Stimulated activated effector memory CD8-positive, alpha-beta T cell treated with anti-CD3 and anti-CD28 coated beads, Interleukin-12 subunit alpha, Interleukin-12 subunit beta, amount 100 ng/mL, for 72 hours (primary cell): ENCODE measurements around the gene CSNK1D.

ENCODE experiments used
- ATAC-seq: fragments of 150-1000 bp; cut with Tn5 transposase; 2 replicates; pipeline ENCODE4 v1.10.0; 2021
- DNase-seq, 2 donors: peaks; one replicate each; pipeline ENCODE4 v3.0.0; 2021 to 2022; ENCODE audit warnings: low spot score in 2 of 2
- H3K27ac Mint-ChIP-seq: one replicate; pipeline ENCODE4 v1.8.0; 2022; ENCODE audit warnings: mild to moderate bottlenecking, mixed read lengths
- H3K36me3 Mint-ChIP-seq: one replicate; pipeline ENCODE4 v1.8.0; 2022; ENCODE audit warnings: mild to moderate bottlenecking, mixed read lengths
- H3K4me1 Mint-ChIP-seq: one replicate; pipeline ENCODE4 v1.8.0; 2022; ENCODE audit warnings: mixed read lengths
- H3K4me3 Mint-ChIP-seq: one replicate; pipeline ENCODE4 v1.8.0; 2022; ENCODE audit warnings: mild to moderate bottlenecking, mixed read lengths
- H3K9me3 Mint-ChIP-seq: one replicate; pipeline ENCODE4 v1.8.0; 2022; ENCODE audit warnings: mixed read lengths

CSNK1D gene

GRCh38 chr17:82291582-82292250, 18.2 kb upstream of the CSNK1D start:
- Mint-ChIP-seq H3K4me1 (peaks cover 39% of the 10 kb centered on the region), H3K36me3 (peaks cover 6% of the 10 kb centered on the region), H3K4me3 (peak overlapping the region; percentile 75), H3K27ac (peak overlapping the region; percentile 88), H3K9me3 (no peaks in the 10 kb centered on the region)
- ATAC-seq (no peak), DNase-seq (no peak)

GRCh38 chr17:82287868-82288801, 14.6 kb upstream of the CSNK1D start:
- Mint-ChIP-seq H3K36me3 (peaks cover 10% of the 10 kb centered on the region), H3K4me3 (no peak overlapping the region), H3K9me3 (no peaks in the 10 kb centered on the region), H3K4me1 (peaks cover 25% of the 10 kb centered on the region), H3K27ac (peak overlapping the region; percentile 17)
- DNase-seq (no peak), ATAC-seq (no peak)

GRCh38 chr17:82287013-82287867, 13.7 kb upstream of the CSNK1D start:
- Mint-ChIP-seq H3K4me1 (peaks cover 33% of the 10 kb centered on the region), H3K9me3 (no peaks in the 10 kb centered on the region), H3K27ac (peak overlapping the region; percentile 17), H3K4me3 (no peak overlapping the region), H3K36me3 (peaks cover 6% of the 10 kb centered on the region)
- ATAC-seq: no peak
- no peak for DNase-seq

GRCh38 chr17:82285141-82285540, 11.6 kb upstream of the CSNK1D start:
- peaks cover 13% of the 10 kb centered on the region for H3K36me3 Mint-ChIP-seq
- no peak overlapping the region for H3K27ac Mint-ChIP-seq
- DNase-seq: no peak
- ATAC-seq: no peak
- H3K9me3 Mint-ChIP-seq: no peaks in the 10 kb centered on the region
- H3K4me1 Mint-ChIP-seq: peaks cover 40% of the 10 kb centered on the region
- H3K4me3 Mint-ChIP-seq: no peak overlapping the region

GRCh38 chr17:82283208-82283749, 9.8 kb upstream of the CSNK1D start:
- Mint-ChIP-seq H3K36me3 (peaks cover 13% of the 10 kb centered on the region), H3K9me3 (no peaks in the 10 kb centered on the region), H3K4me3 (peak overlapping the region; percentile 64), H3K27ac (peak overlapping the region; percentile 76), H3K4me1 (peaks cover 38% of the 10 kb centered on the region)
- DNase-seq: peak; percentile 51 to 81
- ATAC-seq: peak; percentile 88

- ATAC-seq: no peak
- Mint-ChIP-seq H3K4me1 (peaks cover 33% of the 10 kb centered on the region), H3K27ac (peak overlapping the region; percentile 76), H3K9me3 (no peaks in the 10 kb centered on the region), H3K36me3 (peaks cover 13% of the 10 kb centered on the region), H3K4me3 (peak overlapping the region; percentile 64)
- DNase-seq: no peak
Observed at GRCh38 chr17:82282239-82283207, 9.0 kb upstream of the CSNK1D start.

- no peaks in the 10 kb centered on the region for H3K9me3 Mint-ChIP-seq
- peaks cover 33% of the 10 kb centered on the region for H3K4me1 Mint-ChIP-seq
- ATAC-seq: peak; percentile 95
- peak overlapping the region; percentile 64 for H3K4me3 Mint-ChIP-seq
- DNase-seq: peak; percentile 56 to 77
- H3K36me3 Mint-ChIP-seq: peaks cover 13% of the 10 kb centered on the region
- peak overlapping the region; percentile 74 for H3K27ac Mint-ChIP-seq
Observed at GRCh38 chr17:82281502-82282238, 8.2 kb upstream of the CSNK1D start.

- H3K4me3 Mint-ChIP-seq: peak overlapping the region; percentile 64
- no peak for ATAC-seq
- peak overlapping the region; percentile 74 for H3K27ac Mint-ChIP-seq
Observed at GRCh38 chr17:82281076-82281475, 7.6 kb upstream of the CSNK1D start.

GRCh38 chr17:82280537-82280936, 7.0 kb upstream of the CSNK1D start:
- DNase-seq (no peak), ATAC-seq (no peak)
- Mint-ChIP-seq H3K4me1 (peaks cover 33% of the 10 kb centered on the region), H3K9me3 (no peaks in the 10 kb centered on the region), H3K36me3 (peaks cover 13% of the 10 kb centered on the region), H3K27ac (no peak overlapping the region), H3K4me3 (peak overlapping the region; percentile 64)

More at GRCh38 chr17:82281076-82281475, 7.6 kb upstream of the CSNK1D start:
- Mint-ChIP-seq H3K9me3 (no peaks in the 10 kb centered on the region), H3K4me1 (peaks cover 33% of the 10 kb centered on the region), H3K36me3 (peaks cover 13% of the 10 kb centered on the region)
- DNase-seq: no peak

GRCh38 chr17:82278786-82279391, 5.4 kb upstream of the CSNK1D start:
- Mint-ChIP-seq H3K4me3 (no peak overlapping the region), H3K9me3 (no peaks in the 10 kb centered on the region), H3K36me3 (peaks cover 13% of the 10 kb centered on the region), H3K4me1 (peaks cover 40% of the 10 kb centered on the region), H3K27ac (no peak overlapping the region)
- ATAC-seq (no peak), DNase-seq (no peak)

GRCh38 chr17:82278308-82278707, 4.8 kb upstream of the CSNK1D start:
- peaks cover 34% of the 10 kb centered on the region for H3K4me1 Mint-ChIP-seq
- no peak overlapping the region for H3K27ac Mint-ChIP-seq
- H3K36me3 Mint-ChIP-seq: peaks cover 14% of the 10 kb centered on the region
- ATAC-seq (no peak), DNase-seq (no peak)
- no peaks in the 10 kb centered on the region for H3K9me3 Mint-ChIP-seq
- no peak overlapping the region for H3K4me3 Mint-ChIP-seq

- Mint-ChIP-seq H3K4me3 (no peak overlapping the region), H3K9me3 (no peaks in the 10 kb centered on the region), H3K27ac (no peak overlapping the region), H3K4me1 (peaks cover 29% of the 10 kb centered on the region), H3K36me3 (peaks cover 14% of the 10 kb centered on the region)
- DNase-seq: no peak
- no peak for ATAC-seq
Observed at GRCh38 chr17:82277851-82278250, 4.4 kb upstream of the CSNK1D start.

- no peak for ATAC-seq
Observed at GRCh38 chr17:82276938-82277337, 3.4 kb upstream of the CSNK1D start.

More at GRCh38 chr17:82276938-82277337, 3.4 kb upstream of the CSNK1D start:
- H3K9me3 Mint-ChIP-seq: no peaks in the 10 kb centered on the region
- H3K27ac Mint-ChIP-seq: no peak overlapping the region
- H3K36me3 Mint-ChIP-seq: peaks cover 20% of the 10 kb centered on the region
- peaks cover 30% of the 10 kb centered on the region for H3K4me1 Mint-ChIP-seq
- no peak for DNase-seq
- H3K4me3 Mint-ChIP-seq: no peak overlapping the region
